K562 (cell line): ENCODE data around the gene LAMTOR4. TPM values are rescaled to one million over a fixed set of nuclear protein-coding genes. Genes with fewer than 3 reads are reported as not detected.

Source experiments
- ATAC-seq: fragments of 200-7000 bp; cut with Tn5 transposase; 3 replicates; pipeline ENCODE4 v1.9.1; 2020; ENCODE audit warnings: moderate library complexity
- BruUV-seq: library from RNA; stranded (reverse); fragments of 400-500 nt; replicated peaks from 2 replicates; lab custom pipeline; 2021; lab: Mats Ljungman, UMichigan
- CTCF ChIA-PET: fragments of 300-600 bp; formaldehyde crosslinking; extraction: SDS; loops from one replicate; lab custom pipeline; 2021; ENCODE audit warnings: low intra/inter-chr PET ratio; lab: Yijun Ruan, JAX
- POLR2A ChIA-PET: fragments of 300-600, 350-650 bp; sonication (Branson Sonifier 250); formaldehyde crosslinking; extraction: SDS; loops from one replicate; lab custom pipeline; 2021; ENCODE audit warnings: antibody characterized with exemption, inconsistent platforms; lab: Yijun Ruan, JAX
- DNase-seq, 4 experiments: peaks; one replicate each; pipeline versions ENCODE4 v3.0.0 to v3.0.0-alpha.2; 2011 to 2018; ENCODE audit warnings: low spot score in 3 of 4, mixed read lengths in 3 of 4; ENCODE audit errors: extremely low read depth in 1 of 4
- FAIRE-seq: peaks from 2 replicates; lab custom pipeline; 2011; peaks lifted over from hg19 to GRCh38; lab: Jason Lieb, UNC
- H2AFZ ChIP-seq: 2 replicates; pipeline ENCODE4 v1.6.0; 2011; ENCODE audit warnings: low read depth, low read length, control low read depth, inconsistent platforms
- H3K27ac ChIP-seq: fragments of 200-600 bp; 3 replicates; pipeline ENCODE4 v1.8.0; 2011; ENCODE audit warnings: low read depth, mild to moderate bottlenecking, control low read depth, inconsistent platforms, low read length, moderate library complexity, mixed read lengths; ENCODE audit errors: extremely low read depth
- H3K27me3 ChIP-seq, 2 experiments: fragments of 300-600 bp in 1 of 2; 2 replicates in 1 of 2; 3 replicates in 1 of 2; pipeline versions ENCODE4 v1.6.0 to v1.8.0; 2011; ENCODE audit warnings: inconsistent platforms in 2 of 2, low read length in 2 of 2, mild to moderate bottlenecking in 1 of 2, mixed read lengths in 1 of 2, moderate library complexity in 1 of 2; ENCODE audit not compliant: control insufficient read depth in 2 of 2, insufficient read depth in 2 of 2
- H3K36me3 ChIP-seq: fragments of 300-600 bp; 3 replicates; pipeline ENCODE4 v1.8.0; 2011; ENCODE audit warnings: mild to moderate bottlenecking, low read length, inconsistent platforms; ENCODE audit not compliant: control insufficient read depth, insufficient read depth
- H3K4me1 ChIP-seq, 2 experiments: fragments of 200-600 bp in 1 of 2; replicated peaks in 1 of 2; 2 replicates in 1 of 2; 3 replicates in 1 of 2; pipeline versions ENCODE4 v1.5.1 to v1.8.0; 2011; ENCODE audit warnings: inconsistent platforms in 2 of 2, low read length in 2 of 2, mild to moderate bottlenecking in 1 of 2, mixed read lengths in 1 of 2, moderate library complexity in 1 of 2; ENCODE audit not compliant: control insufficient read depth in 2 of 2, insufficient read depth in 2 of 2
- H3K4me2 ChIP-seq: 2 replicates; pipeline ENCODE4 v1.6.1; 2011; ENCODE audit warnings: low read length, control low read depth, inconsistent platforms, mixed read lengths; ENCODE audit not compliant: insufficient read depth
- H3K4me3 ChIP-seq: fragments of 200-600 bp; sonication (generic), shearing (Covaris generic); 2 replicates; pipeline ENCODE4 v1.5.1; 2016; ENCODE audit warnings: control low read depth, inconsistent platforms
- H3K79me2 ChIP-seq: fragments of 200-600 bp; 3 replicates; pipeline ENCODE4 v1.8.0; 2011; ENCODE audit warnings: low read length, inconsistent platforms; ENCODE audit not compliant: control insufficient read depth, insufficient read depth
- H3K9ac ChIP-seq, 2 experiments: 2 replicates each; pipeline versions ENCODE4 v1.6.0 to v1.6.1; 2011; ENCODE audit warnings: low read depth in 2 of 2, low read length in 2 of 2, control low read depth in 1 of 2, inconsistent platforms in 1 of 2, mild to moderate bottlenecking in 1 of 2, mixed read lengths in 1 of 2; ENCODE audit not compliant: insufficient read depth in 1 of 2
- H3K9me1 ChIP-seq: one replicate; pipeline ENCODE4 v1.6.0; 2011; ENCODE audit warnings: inconsistent platforms, mild to moderate bottlenecking, low read length, moderate library complexity; ENCODE audit not compliant: control insufficient read depth, insufficient read depth
- H3K9me3 ChIP-seq: replicated peaks from 2 replicates; pipeline ENCODE4 v1.5.1; 2011; ENCODE audit warnings: low read depth, low read length, inconsistent platforms; ENCODE audit not compliant: control insufficient read depth, insufficient read depth
- H4K20me1 ChIP-seq: replicated peaks from 2 replicates; pipeline ENCODE4 v1.6.1; 2011; ENCODE audit warnings: low read length, inconsistent platforms, mixed read lengths; ENCODE audit not compliant: control insufficient read depth, insufficient read depth
- BCOR ChIP-seq: fragments of 450-650 bp; IDR thresholded peaks from 2 replicates; pipeline ENCODE4 v1.6.1; 2016
- COPS2 ChIP-seq: fragments of 450-650 bp; conservative IDR thresholded peaks from 2 replicates; pipeline ENCODE4 v1.6.1; 2016; ENCODE audit warnings: mild to moderate bottlenecking, moderate library complexity
- E2F4 ChIP-seq: sonication (generic); formaldehyde crosslinking; IDR thresholded peaks from 2 replicates; pipeline ENCODE4 v1.8.0; 2022; ENCODE audit warnings: mild to moderate bottlenecking, low read depth, missing genetic modification reagents
- GMEB1 ChIP-seq: fragments of 250-450 bp; sonication (Bioruptor Pico); IDR thresholded peaks from 2 replicates; pipeline ENCODE4 v1.4.0; 2020; ENCODE audit warnings: mild to moderate bottlenecking
- HDAC3 ChIP-seq: fragments of 450-650 bp; IDR thresholded peaks from 2 replicates; pipeline ENCODE4 v1.6.1; 2018; ENCODE audit warnings: borderline replicate concordance, mild to moderate bottlenecking, moderate library complexity; ENCODE audit not compliant: partially characterized antibody
- NCOA1 ChIP-seq: fragments of 450-650 bp; IDR thresholded peaks from 2 replicates; pipeline ENCODE4 v1.6.1; 2016; ENCODE audit warnings: low read depth
- PCBP2 ChIP-seq: fragments of 200-400 bp; formaldehyde crosslinking; IDR thresholded peaks from 2 replicates; pipeline ENCODE4 v1.6.1; 2018; ENCODE audit warnings: low read length, low read depth, mild to moderate bottlenecking, moderate library complexity; ENCODE audit not compliant: poor library complexity, severe bottlenecking
- PHB ChIP-seq: fragments of 250-450 bp; sonication (Bioruptor Pico); IDR thresholded peaks from 2 replicates; pipeline ENCODE4 v1.5.0; 2021
- RAD21 ChIP-seq, 2 experiments: fragments of 250-450 bp in 1 of 2; fragments of 450-650 bp in 1 of 2; sonication (Bioruptor Pico) in 1 of 2; formaldehyde crosslinking in 1 of 2; IDR thresholded peaks in 1 of 2; conservative IDR thresholded peaks in 1 of 2; 2 replicates each; pipeline versions ENCODE4 v1.4.0 to v1.8.0; 2020 to 2022; ENCODE audit warnings: mild to moderate bottlenecking in 2 of 2, moderate library complexity in 1 of 2
- SETDB1 ChIP-seq: IDR thresholded peaks from one replicate; pipeline ENCODE4 v1.6.1; 2012; ENCODE audit warnings: low read length, control low read depth, inconsistent platforms
- TFAM ChIP-seq: fragments of 250-450 bp; sonication (Bioruptor Pico); conservative IDR thresholded peaks from 2 replicates; pipeline ENCODE4 v1.5.0; 2021; ENCODE audit warnings: mild to moderate bottlenecking, moderate library complexity
- YY1 ChIP-seq, 3 experiments: IDR thresholded peaks; 2 replicates each; pipeline ENCODE4 v1.6.1; 2011; ENCODE audit warnings: low read length in 2 of 3, mild to moderate bottlenecking in 2 of 3, moderate library complexity in 2 of 3, borderline replicate concordance in 1 of 3, control low read depth in 1 of 3, low read depth in 1 of 3; ENCODE audit not compliant: insufficient read depth in 3 of 3, insufficient replicate concordance in 2 of 3, control insufficient read depth in 1 of 3, insufficient read length in 1 of 3; ENCODE audit errors: extremely low read depth in 1 of 3
- ZNF24 ChIP-seq: fragments of 450-650 bp; IDR thresholded peaks from 2 replicates; pipeline ENCODE4 v1.6.1; 2016
- ZNF253 ChIP-seq: fragments of 250-450 bp; sonication (Bioruptor Pico); conservative IDR thresholded peaks from 2 replicates; pipeline ENCODE4 v1.6.1; 2021; ENCODE audit warnings: mild to moderate bottlenecking
- ZNF324 ChIP-seq: fragments of 250-450 bp; sonication (Bioruptor Pico); IDR thresholded peaks from 2 replicates; pipeline ENCODE4 v1.4.0; 2020; ENCODE audit warnings: mild to moderate bottlenecking
- ZNF551 ChIP-seq: fragments of 250-450 bp; sonication (Bioruptor Pico); IDR thresholded peaks from 2 replicates; pipeline ENCODE4 v1.5.0; 2021; ENCODE audit warnings: mild to moderate bottlenecking, moderate library complexity
- ZZZ3 ChIP-seq: fragments of 450-650 bp; IDR thresholded peaks from 2 replicates; pipeline ENCODE4 v1.6.1; 2016; ENCODE audit warnings: antibody characterized with exemption, mild to moderate bottlenecking, moderate library complexity
- WGBS: fragments of 100-300 bp; shearing (Covaris generic); methylation state at CpG from one replicate; pipeline ENCODE4 v1.1.6; 2016; ENCODE audit warnings: low coverage, mixed read lengths; ENCODE audit not compliant: insufficient coverage; ENCODE audit errors: missing lambda C conversion rate; 5-methylcytosine and 5-hydroxymethylcytosine counted together
- in situ Hi-C: fragments of 300-500 bp; cut with MboI; formaldehyde crosslinking; loops from 4 replicates; pipeline ENCODE4 v1.15.0; 2018; ENCODE audit warnings: inconsistent platforms, mixed read lengths
- intact Hi-C: fragments of 100-400 bp; cut with micrococcal nuclease; formaldehyde crosslinking; loops from 2 replicates; pipeline ENCODE4 v1.14.2; 2022
- polyA plus RNA-seq, 8 experiments: library from polyadenylated mRNA; depleted of rRNA in 4 of 8; stranded (reverse) in 5 of 8; unstranded in 3 of 8; fragments of >200 nt; fragmentation: Nextera tagmentation in 2 of 8; fragmentation: Illumina TruSeq in 1 of 8; extraction: Ambion mirVana in 2 of 8; extraction: Trizol in 1 of 8; gene quantifications; 2 replicates each; pipeline versions ENCODE4 v1.2.1 to v1.2.3, GENCODE V29; 2011 to 2014; ENCODE audit warnings: inconsistent platforms in 1 of 8, missing spikeins in 1 of 8
- total RNA-seq, 7 experiments: library from RNA; depleted of rRNA in 6 of 7; stranded (reverse); fragments of >200 nt in 6 of 7; fragmentation: Illumina TruSeq in 2 of 7; extraction: Trizol in 2 of 7; gene quantifications; 2 replicates each; pipeline versions ENCODE4 v1.2.1 to v1.2.3, GENCODE V29; 2011 to 2021; ENCODE audit warnings: low replicate concordance in 1 of 7
- TF ChIP-seq, protein P1 (sequence below): fragments of 250-450 bp; sonication (Bioruptor Pico); IDR thresholded peaks from 2 replicates; pipeline ENCODE4 v1.8.0; 2021; ENCODE audit warnings: moderate library complexity, mild to moderate bottlenecking, inconsistent platforms

LAMTOR4 gene
- total and polyA plus RNA-seq, 9 of the 15 experiments (the other 6 are each of a cell fraction or from before 2014, with no cell fraction given), result 79.6 to 314 (median 195) TPM

GRCh38 chr7:100159099-100159623 is 10.4 kb downstream of the LAMTOR4 start:
- no peaks in the 10 kb centered on the region for H3K9me3 ChIP-seq
- intact Hi-C loops, result loop anchor here (5.0 kb wide), 1 partner anchor 113 kb away; no protein-coding TSS in a partner anchor
- peaks cover 36 to 67% of the 10 kb centered on the region in 2 experiments for H3K4me1 ChIP-seq
- peaks cover 29% of the 10 kb centered on the region for H3K36me3 ChIP-seq
- no peaks in the 10 kb centered on the region for H3K27me3 ChIP-seq
- H3K27ac ChIP-seq, result peak overlapping the region; percentile 91
- H3K9me1 ChIP-seq, result no peaks in the 10 kb centered on the region
- peaks cover 10% of the 10 kb centered on the region for H4K20me1 ChIP-seq
- BruUV-seq, result TSS peak; percentile 91
- H3K9ac ChIP-seq, result peak overlapping the region; percentile 90 to 98
- H3K4me3 ChIP-seq, result peak overlapping the region; percentile 99
- peak; percentile 44 for FAIRE-seq
- ChIA-PET POLR2A (interaction anchor here (0.7 to 1.6 kb wide), 5 partner anchors 8 to 63 kb away, joined by 3 to 6 read pairs (median 3); partner anchors contain the start of gene LAMTOR4), CTCF (interaction anchor here (0.6 kb wide), 1 partner anchor 11 kb away, joined by 5 read pairs; no protein-coding TSS in a partner anchor)
- 34% methylated on average over 7 of the region's 7 CpGs for WGBS
- H3K4me2 ChIP-seq, result peak overlapping the region; percentile 89
- ATAC-seq, result no peak
- peak in 3 of 4 experiments; percentile 26 to 65 (median 28) for DNase-seq
- H2AFZ ChIP-seq, result peak overlapping the region; percentile 84
- in situ Hi-C loops, result no loop called here
- peaks cover 30% of the 10 kb centered on the region for H3K79me2 ChIP-seq
- TF ChIP-seq COPS2 (no peak), PHB (no peak), ZNF253 (no peak), ZNF24 (no peak), ZNF551 (CRISPR knock-in tag) (no peak), HDAC3 (no peak), ZZZ3 (no peak), E2F4 (CRISPR knock-in tag) (no peak), GMEB1 (CRISPR knock-in tag) (no peak), YY1 (IDR thresholded peaks at IDR 0.05; ENCODE audit: borderline replicate concordance in 1 of 3, control insufficient read depth in 1 of 3, extremely low read depth in 1 of 3, insufficient read depth in 3 of 3, insufficient read length in 1 of 3, insufficient replicate concordance in 2 of 3, low read depth in 1 of 3, low read length in 2 of 3) (peak in 1 of 3 experiments; percentile 55), ZNF324 (CRISPR knock-in tag) (no peak), PCBP2 (no peak), BCOR (peak; percentile 42; the same call in 1 of the 2 replicates), RAD21 (CRISPR knock-in tag; conservative IDR thresholded peaks at IDR 0.05 in 1 of 2, IDR thresholded peaks at IDR 0.05 in 1 of 2) (peak in 1 of 2 experiments; percentile 22; a peak in 1 of 4 replicates), NCOA1 (no peak), TFAM (CRISPR knock-in tag) (no peak), SETDB1 (no peak)
- TF ChIP-seq, protein P1, sequence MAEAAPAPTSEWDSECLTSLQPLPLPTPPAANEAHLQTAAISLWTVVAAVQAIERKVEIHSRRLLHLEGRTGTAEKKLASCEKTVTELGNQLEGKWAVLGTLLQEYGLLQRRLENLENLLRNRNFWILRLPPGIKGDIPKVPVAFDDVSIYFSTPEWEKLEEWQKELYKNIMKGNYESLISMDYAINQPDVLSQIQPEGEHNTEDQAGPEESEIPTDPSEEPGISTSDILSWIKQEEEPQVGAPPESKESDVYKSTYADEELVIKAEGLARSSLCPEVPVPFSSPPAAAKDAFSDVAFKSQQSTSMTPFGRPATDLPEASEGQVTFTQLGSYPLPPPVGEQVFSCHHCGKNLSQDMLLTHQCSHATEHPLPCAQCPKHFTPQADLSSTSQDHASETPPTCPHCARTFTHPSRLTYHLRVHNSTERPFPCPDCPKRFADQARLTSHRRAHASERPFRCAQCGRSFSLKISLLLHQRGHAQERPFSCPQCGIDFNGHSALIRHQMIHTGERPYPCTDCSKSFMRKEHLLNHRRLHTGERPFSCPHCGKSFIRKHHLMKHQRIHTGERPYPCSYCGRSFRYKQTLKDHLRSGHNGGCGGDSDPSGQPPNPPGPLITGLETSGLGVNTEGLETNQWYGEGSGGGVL (CRISPR knock-in tag), result no peak
